Measurements from ENCODE around the gene ADAMTS12.

DNA sequence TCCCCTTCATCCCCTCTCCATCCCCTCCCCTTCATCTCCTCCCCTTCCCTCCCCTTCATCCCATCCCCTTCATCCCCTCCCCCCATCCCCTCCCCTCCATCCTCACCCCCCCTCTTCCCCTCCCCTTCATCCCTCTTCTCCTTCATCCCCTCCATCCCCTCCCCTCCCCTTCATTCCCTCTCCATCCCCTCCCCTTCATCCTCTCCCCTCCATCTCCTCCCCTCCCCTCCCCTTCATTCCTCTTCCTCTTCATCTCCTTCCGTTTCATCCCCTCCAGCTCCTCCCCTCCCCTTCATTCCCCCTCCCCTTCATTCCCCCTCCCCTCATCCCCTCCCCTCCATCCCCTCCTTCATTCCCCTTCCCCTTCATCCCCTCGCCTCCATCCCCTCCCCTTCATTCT is 410.9 kb downstream of the ADAMTS12 start:
- TF ChIP-seq, protein P1, sequence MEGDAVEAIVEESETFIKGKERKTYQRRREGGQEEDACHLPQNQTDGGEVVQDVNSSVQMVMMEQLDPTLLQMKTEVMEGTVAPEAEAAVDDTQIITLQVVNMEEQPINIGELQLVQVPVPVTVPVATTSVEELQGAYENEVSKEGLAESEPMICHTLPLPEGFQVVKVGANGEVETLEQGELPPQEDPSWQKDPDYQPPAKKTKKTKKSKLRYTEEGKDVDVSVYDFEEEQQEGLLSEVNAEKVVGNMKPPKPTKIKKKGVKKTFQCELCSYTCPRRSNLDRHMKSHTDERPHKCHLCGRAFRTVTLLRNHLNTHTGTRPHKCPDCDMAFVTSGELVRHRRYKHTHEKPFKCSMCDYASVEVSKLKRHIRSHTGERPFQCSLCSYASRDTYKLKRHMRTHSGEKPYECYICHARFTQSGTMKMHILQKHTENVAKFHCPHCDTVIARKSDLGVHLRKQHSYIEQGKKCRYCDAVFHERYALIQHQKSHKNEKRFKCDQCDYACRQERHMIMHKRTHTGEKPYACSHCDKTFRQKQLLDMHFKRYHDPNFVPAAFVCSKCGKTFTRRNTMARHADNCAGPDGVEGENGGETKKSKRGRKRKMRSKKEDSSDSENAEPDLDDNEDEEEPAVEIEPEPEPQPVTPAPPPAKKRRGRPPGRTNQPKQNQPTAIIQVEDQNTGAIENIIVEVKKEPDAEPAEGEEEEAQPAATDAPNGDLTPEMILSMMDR (IDR thresholded peaks at IDR 0.05) = no peak
- TF ChIP-seq POLR2A (IDR thresholded peaks at IDR 0.05) = no peak

Measured in lower leg skin (tissue), 3 donors.